ENCODE results near the gene TUNAR.

DNA sequence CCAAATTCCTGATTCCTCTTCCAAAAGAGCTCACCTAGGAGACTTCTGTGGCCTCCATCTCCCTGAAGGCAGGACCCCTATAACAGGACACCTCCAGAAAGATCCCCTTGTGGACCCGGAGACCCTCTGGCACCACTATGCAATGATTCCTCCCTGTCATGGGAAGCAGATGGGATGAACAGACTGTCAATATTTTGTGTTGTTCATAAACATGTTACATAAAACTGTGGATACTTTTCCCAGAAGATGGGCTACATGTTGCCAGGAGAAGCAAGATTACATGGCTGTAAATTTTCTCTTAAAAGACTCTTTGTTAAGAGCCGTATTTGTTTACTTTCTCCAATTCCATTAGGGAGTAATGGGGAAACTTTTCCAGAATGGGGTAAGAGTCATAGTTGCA is 52.1 kb downstream of the TUNAR start:
- TF ChIP-seq, protein P1, sequence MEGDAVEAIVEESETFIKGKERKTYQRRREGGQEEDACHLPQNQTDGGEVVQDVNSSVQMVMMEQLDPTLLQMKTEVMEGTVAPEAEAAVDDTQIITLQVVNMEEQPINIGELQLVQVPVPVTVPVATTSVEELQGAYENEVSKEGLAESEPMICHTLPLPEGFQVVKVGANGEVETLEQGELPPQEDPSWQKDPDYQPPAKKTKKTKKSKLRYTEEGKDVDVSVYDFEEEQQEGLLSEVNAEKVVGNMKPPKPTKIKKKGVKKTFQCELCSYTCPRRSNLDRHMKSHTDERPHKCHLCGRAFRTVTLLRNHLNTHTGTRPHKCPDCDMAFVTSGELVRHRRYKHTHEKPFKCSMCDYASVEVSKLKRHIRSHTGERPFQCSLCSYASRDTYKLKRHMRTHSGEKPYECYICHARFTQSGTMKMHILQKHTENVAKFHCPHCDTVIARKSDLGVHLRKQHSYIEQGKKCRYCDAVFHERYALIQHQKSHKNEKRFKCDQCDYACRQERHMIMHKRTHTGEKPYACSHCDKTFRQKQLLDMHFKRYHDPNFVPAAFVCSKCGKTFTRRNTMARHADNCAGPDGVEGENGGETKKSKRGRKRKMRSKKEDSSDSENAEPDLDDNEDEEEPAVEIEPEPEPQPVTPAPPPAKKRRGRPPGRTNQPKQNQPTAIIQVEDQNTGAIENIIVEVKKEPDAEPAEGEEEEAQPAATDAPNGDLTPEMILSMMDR (IDR thresholded peaks at IDR 0.05), result no peak
- no peak for TF ChIP-seq ZFX (IDR thresholded peaks at IDR 0.05; ENCODE audit: borderline replicate concordance)
